ENCODE data around the gene BRD3OS. TPM values are rescaled to one million over a fixed set of nuclear protein-coding genes. Genes with fewer than 3 reads are reported as not detected.

BRD3OS gene
- total and polyA plus RNA-seq, 2 experiments from 2014 or later: 36.3 to 36.6 TPM

- 1% methylated on average over 48 to 73 of the region's 131 CpGs for WGBS, 2 experiments (ENCODE audit: low coverage in 1 of 2, low lambda C conversion rate in 2 of 2, missing lambda C conversion rate in 2 of 2)
- in situ Hi-C loops (cut with MboI): no loop called here
- DNase-seq: peak; percentile 99
- no peaks in the 10 kb centered on the region for H3K36me3 ChIP-seq (ENCODE audit: low read depth)
- H4K20me1 ChIP-seq (ENCODE audit: insufficient read depth): peaks cover 8% of the 10 kb centered on the region; the same call in 1 of the 2 replicates
- peaks cover 22% of the 10 kb centered on the region for H3K27me3 ChIP-seq (replicated peaks; ENCODE audit: insufficient read depth)
- peak within 1 kb of the TSS; percentile 92 for H2AFZ ChIP-seq
- no peaks in the 10 kb centered on the region for H3K9me3 ChIP-seq (ENCODE audit: low read depth)
- H3K27ac ChIP-seq: peak within 1 kb of the TSS; percentile 60
- H3K9ac ChIP-seq: peak within 1 kb of the TSS; percentile 88
- H3K9me2 ChIP-seq (ENCODE audit: insufficient read depth): no peaks in the 10 kb centered on the region
- H3K4me3 ChIP-seq: peak within 1 kb of the TSS; percentile 96
- H3F3A ChIP-seq (ENCODE audit: insufficient read depth): peaks cover 19% of the 10 kb centered on the region
- H3K4me1 ChIP-seq (ENCODE audit: insufficient read depth): 0 out of 2 replicates have a peak, but pooled peaks cover 7% of the 10 kb centered on the region
- H3K4me2 ChIP-seq (ENCODE audit: unreplicated experiment): peak within 1 kb of the TSS; percentile 97
- TF ChIP-seq EZH2 (IDR thresholded peaks at IDR 0.05; ENCODE audit: insufficient read depth, poor library complexity, severe bottlenecking): no peak
- no peak for TF ChIP-seq EZH2phosphoT487 (IDR thresholded peaks at IDR 0.05; ENCODE audit: insufficient read depth, low read depth)
- H3K79me2 ChIP-seq (ENCODE audit: insufficient read depth): peaks cover 40% of the 10 kb centered on the region
Measured at GRCh38 chr9:134067904-134068743, 42.8 kb downstream of the BRD3OS start, which contains the start of gene BRD3. BRD3 (minus strand) TSS chr9:134068026; CDS start chr9:134053477, 14,549 bp downstream.

GRCh38 chr9:134068744-134069479, 43.6 kb downstream of the BRD3OS start:
- Histone ChIP-seq H3F3A (ENCODE audit: insufficient read depth) (peaks cover 19% of the 10 kb centered on the region), H3K27me3 (replicated peaks; ENCODE audit: insufficient read depth) (peaks cover 23% of the 10 kb centered on the region), H3K9ac (peak overlapping the region; percentile 83), H3K9me3 (ENCODE audit: low read depth) (no peaks in the 10 kb centered on the region), H3K9me2 (ENCODE audit: insufficient read depth) (no peaks in the 10 kb centered on the region), H4K20me1 (ENCODE audit: insufficient read depth) (0 out of 2 replicates have a peak, but pooled peaks cover 8% of the 10 kb centered on the region), H3K4me1 (ENCODE audit: insufficient read depth) (0 out of 2 replicates have a peak, but pooled peaks cover 7% of the 10 kb centered on the region), H3K4me3 (peak overlapping the region; percentile 80), H3K27ac (no peak overlapping the region), H3K4me2 (ENCODE audit: unreplicated experiment) (peak overlapping the region; percentile 89), H2AFZ (peak overlapping the region; percentile 92), H3K79me2 (ENCODE audit: insufficient read depth) (peaks cover 33% of the 10 kb centered on the region), H3K36me3 (ENCODE audit: low read depth) (no peaks in the 10 kb centered on the region)
- in situ Hi-C loops (cut with MboI): no loop called here
- TF ChIP-seq EZH2phosphoT487 (IDR thresholded peaks at IDR 0.05; ENCODE audit: insufficient read depth, low read depth) (no peak), EZH2 (IDR thresholded peaks at IDR 0.05; ENCODE audit: insufficient read depth, poor library complexity, severe bottlenecking) (no peak)
- peak; percentile 30 for DNase-seq
- 3 to 4% methylated on average over 30 to 31 of the region's 31 CpGs for WGBS, 2 experiments (ENCODE audit: low coverage in 1 of 2, low lambda C conversion rate in 2 of 2, missing lambda C conversion rate in 2 of 2)

DNA sequence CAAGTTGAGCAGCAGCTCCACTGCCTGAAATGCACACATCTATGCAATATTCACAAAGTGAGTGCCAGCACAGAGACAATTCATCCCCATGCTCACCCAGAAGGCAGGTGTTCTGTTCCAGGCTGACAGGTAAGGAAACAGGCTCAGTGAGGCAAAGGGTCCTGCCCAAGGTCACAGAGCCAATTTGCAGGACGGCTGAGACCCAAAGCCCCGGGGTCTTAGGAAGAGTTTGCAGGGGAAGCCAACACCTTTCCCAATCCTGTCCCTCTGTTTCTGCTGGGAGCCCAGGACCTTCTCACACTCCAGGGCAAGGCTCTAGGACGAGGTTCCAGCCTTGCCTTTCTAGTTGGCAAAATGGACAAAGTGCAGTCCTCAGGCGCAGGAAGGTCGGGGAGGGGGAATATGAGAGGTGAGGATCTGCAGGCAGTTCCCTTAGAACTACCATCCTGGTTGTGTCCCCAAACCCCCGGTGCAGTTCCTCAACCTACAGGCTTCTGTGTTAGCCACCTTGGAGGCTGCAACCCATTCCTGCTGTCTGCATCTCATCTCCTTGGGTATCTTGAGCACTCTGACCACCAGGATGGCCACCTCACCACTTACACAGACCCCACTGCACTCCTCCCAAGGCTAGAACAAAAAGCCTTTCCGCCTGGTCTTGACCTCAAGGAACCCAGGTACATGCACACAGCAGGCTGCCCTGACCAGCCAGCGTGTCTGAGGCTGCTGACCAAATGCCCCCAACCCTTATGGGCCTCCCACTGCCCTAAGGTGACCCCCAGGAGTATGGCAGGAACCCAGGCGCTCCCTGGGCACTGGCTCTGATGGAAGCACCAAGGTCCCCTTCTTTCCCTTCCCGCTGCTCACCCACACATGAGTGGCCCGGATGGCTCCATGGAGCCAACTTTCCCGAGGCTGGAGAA, 44.5 kb downstream of the BRD3OS start:
- Histone ChIP-seq H3K4me2 (ENCODE audit: unreplicated experiment) (no peak overlapping the region), H4K20me1 (ENCODE audit: insufficient read depth) (0 out of 2 replicates have a peak, but pooled peaks cover 3% of the 10 kb centered on the region), H3K4me1 (ENCODE audit: insufficient read depth) (0 out of 2 replicates have a peak, but pooled peaks cover 7% of the 10 kb centered on the region), H3K9me3 (ENCODE audit: low read depth) (no peaks in the 10 kb centered on the region), H3K27ac (no peak overlapping the region), H3K4me3 (no peak overlapping the region), H3F3A (ENCODE audit: insufficient read depth) (peaks cover 19% of the 10 kb centered on the region), H3K9ac (no peak overlapping the region), H3K36me3 (ENCODE audit: low read depth) (no peaks in the 10 kb centered on the region), H3K27me3 (replicated peaks; ENCODE audit: insufficient read depth) (peaks cover 31% of the 10 kb centered on the region), H3K9me2 (ENCODE audit: insufficient read depth) (no peaks in the 10 kb centered on the region), H3K79me2 (ENCODE audit: insufficient read depth) (peaks cover 24% of the 10 kb centered on the region), H2AFZ (no peak overlapping the region)
- WGBS, 2 experiments (ENCODE audit: low coverage in 1 of 2, low lambda C conversion rate in 2 of 2, missing lambda C conversion rate in 2 of 2): 59 to 60% methylated on average over 12 of the region's 12 CpGs
- in situ Hi-C loops (cut with MboI): no loop called here
- no peak for DNase-seq
- no peak for TF ChIP-seq EZH2phosphoT487 (IDR thresholded peaks at IDR 0.05; ENCODE audit: insufficient read depth, low read depth)
- TF ChIP-seq EZH2 (IDR thresholded peaks at IDR 0.05; ENCODE audit: insufficient read depth, poor library complexity, severe bottlenecking): no peak
